ENCODE results near the gene ACTL7B. TPM values are rescaled to one million over a fixed set of nuclear protein-coding genes. Genes with fewer than 3 reads are reported as not detected.

Gene ACTL7B
- total and polyA plus RNA-seq, 2 experiments from 2014 or later, result not detected

DNA sequence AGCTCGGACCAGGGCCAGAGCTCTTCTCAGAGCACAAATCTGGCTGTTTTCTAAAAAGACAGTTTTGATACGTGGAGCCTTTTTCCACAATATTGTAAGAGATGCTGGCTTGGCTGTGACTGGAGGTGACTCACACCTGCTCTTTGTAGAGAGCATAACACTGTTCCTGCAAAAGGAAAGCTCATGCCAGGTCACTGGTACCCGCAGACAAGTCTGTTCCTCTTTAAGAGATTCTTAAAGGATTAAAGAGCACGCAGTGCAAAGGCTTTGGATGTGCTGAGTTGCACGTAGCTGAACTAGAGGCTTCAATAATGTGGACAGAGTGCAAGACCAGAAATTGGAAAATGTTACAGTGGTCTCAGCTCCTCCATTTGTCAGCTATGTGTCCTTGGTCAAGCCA lies 19.0 kb downstream of the ACTL7B start:
- Histone ChIP-seq H3K36me3 (ENCODE audit: insufficient read depth) (no peaks in the 10 kb centered on the region), H3F3A (replicated peaks; ENCODE audit: low read depth) (no peaks in the 10 kb centered on the region), H3K27me3 (ENCODE audit: insufficient read depth) (no peaks in the 10 kb centered on the region), H4K20me1 (replicated peaks; ENCODE audit: insufficient read depth) (no peaks in the 10 kb centered on the region), H3K79me2 (replicated peaks; ENCODE audit: insufficient read depth) (no peaks in the 10 kb centered on the region), H3K9me2 (ENCODE audit: insufficient read depth) (peaks cover 7% of the 10 kb centered on the region; the same call in 1 of the 2 replicates), H3K27ac (ENCODE audit: low read depth) (no peak overlapping the region), H3K4me1 (ENCODE audit: insufficient read depth) (no peaks in the 10 kb centered on the region; the same call in 1 of the 2 replicates), H3K4me3 (no peak overlapping the region), H3K4me2 (no peak overlapping the region), H2AFZ (no peak overlapping the region; the same call in 1 of the 2 replicates)
- H3K27me3 Mint-ChIP-seq (ENCODE audit: insufficient read depth, low read depth, poor library complexity), result peaks cover 2% of the 10 kb centered on the region
- H3K27ac Mint-ChIP-seq, result no peak overlapping the region
- H3K9me3 Mint-ChIP-seq, result no peaks in the 10 kb centered on the region; the same call in 2 of the 3 replicates
- H3K4me3 Mint-ChIP-seq, result no peak overlapping the region
- no peaks in the 10 kb centered on the region for H3K36me3 Mint-ChIP-seq (ENCODE audit: low read depth)
- peaks cover 12% of the 10 kb centered on the region for H3K4me1 Mint-ChIP-seq
- ATAC-seq (no peak), DNase-seq (ENCODE audit: low spot score) (no peak)
- no peak for TF ChIP-seq ZNF114 (CRISPR knock-in tag; IDR thresholded peaks at IDR 0.05)
- no peak for TF ChIP-seq ZNF331 (CRISPR knock-in tag; IDR thresholded peaks at IDR 0.05; ENCODE audit: low read depth)
- TF ChIP-seq, protein P1, sequence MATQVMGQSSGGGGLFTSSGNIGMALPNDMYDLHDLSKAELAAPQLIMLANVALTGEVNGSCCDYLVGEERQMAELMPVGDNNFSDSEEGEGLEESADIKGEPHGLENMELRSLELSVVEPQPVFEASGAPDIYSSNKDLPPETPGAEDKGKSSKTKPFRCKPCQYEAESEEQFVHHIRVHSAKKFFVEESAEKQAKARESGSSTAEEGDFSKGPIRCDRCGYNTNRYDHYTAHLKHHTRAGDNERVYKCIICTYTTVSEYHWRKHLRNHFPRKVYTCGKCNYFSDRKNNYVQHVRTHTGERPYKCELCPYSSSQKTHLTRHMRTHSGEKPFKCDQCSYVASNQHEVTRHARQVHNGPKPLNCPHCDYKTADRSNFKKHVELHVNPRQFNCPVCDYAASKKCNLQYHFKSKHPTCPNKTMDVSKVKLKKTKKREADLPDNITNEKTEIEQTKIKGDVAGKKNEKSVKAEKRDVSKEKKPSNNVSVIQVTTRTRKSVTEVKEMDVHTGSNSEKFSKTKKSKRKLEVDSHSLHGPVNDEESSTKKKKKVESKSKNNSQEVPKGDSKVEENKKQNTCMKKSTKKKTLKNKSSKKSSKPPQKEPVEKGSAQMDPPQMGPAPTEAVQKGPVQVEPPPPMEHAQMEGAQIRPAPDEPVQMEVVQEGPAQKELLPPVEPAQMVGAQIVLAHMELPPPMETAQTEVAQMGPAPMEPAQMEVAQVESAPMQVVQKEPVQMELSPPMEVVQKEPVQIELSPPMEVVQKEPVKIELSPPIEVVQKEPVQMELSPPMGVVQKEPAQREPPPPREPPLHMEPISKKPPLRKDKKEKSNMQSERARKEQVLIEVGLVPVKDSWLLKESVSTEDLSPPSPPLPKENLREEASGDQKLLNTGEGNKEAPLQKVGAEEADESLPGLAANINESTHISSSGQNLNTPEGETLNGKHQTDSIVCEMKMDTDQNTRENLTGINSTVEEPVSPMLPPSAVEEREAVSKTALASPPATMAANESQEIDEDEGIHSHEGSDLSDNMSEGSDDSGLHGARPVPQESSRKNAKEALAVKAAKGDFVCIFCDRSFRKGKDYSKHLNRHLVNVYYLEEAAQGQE (IDR thresholded peaks at IDR 0.05; ENCODE audit: unreplicated experiment), result no peak
- TF ChIP-seq, protein P2, sequence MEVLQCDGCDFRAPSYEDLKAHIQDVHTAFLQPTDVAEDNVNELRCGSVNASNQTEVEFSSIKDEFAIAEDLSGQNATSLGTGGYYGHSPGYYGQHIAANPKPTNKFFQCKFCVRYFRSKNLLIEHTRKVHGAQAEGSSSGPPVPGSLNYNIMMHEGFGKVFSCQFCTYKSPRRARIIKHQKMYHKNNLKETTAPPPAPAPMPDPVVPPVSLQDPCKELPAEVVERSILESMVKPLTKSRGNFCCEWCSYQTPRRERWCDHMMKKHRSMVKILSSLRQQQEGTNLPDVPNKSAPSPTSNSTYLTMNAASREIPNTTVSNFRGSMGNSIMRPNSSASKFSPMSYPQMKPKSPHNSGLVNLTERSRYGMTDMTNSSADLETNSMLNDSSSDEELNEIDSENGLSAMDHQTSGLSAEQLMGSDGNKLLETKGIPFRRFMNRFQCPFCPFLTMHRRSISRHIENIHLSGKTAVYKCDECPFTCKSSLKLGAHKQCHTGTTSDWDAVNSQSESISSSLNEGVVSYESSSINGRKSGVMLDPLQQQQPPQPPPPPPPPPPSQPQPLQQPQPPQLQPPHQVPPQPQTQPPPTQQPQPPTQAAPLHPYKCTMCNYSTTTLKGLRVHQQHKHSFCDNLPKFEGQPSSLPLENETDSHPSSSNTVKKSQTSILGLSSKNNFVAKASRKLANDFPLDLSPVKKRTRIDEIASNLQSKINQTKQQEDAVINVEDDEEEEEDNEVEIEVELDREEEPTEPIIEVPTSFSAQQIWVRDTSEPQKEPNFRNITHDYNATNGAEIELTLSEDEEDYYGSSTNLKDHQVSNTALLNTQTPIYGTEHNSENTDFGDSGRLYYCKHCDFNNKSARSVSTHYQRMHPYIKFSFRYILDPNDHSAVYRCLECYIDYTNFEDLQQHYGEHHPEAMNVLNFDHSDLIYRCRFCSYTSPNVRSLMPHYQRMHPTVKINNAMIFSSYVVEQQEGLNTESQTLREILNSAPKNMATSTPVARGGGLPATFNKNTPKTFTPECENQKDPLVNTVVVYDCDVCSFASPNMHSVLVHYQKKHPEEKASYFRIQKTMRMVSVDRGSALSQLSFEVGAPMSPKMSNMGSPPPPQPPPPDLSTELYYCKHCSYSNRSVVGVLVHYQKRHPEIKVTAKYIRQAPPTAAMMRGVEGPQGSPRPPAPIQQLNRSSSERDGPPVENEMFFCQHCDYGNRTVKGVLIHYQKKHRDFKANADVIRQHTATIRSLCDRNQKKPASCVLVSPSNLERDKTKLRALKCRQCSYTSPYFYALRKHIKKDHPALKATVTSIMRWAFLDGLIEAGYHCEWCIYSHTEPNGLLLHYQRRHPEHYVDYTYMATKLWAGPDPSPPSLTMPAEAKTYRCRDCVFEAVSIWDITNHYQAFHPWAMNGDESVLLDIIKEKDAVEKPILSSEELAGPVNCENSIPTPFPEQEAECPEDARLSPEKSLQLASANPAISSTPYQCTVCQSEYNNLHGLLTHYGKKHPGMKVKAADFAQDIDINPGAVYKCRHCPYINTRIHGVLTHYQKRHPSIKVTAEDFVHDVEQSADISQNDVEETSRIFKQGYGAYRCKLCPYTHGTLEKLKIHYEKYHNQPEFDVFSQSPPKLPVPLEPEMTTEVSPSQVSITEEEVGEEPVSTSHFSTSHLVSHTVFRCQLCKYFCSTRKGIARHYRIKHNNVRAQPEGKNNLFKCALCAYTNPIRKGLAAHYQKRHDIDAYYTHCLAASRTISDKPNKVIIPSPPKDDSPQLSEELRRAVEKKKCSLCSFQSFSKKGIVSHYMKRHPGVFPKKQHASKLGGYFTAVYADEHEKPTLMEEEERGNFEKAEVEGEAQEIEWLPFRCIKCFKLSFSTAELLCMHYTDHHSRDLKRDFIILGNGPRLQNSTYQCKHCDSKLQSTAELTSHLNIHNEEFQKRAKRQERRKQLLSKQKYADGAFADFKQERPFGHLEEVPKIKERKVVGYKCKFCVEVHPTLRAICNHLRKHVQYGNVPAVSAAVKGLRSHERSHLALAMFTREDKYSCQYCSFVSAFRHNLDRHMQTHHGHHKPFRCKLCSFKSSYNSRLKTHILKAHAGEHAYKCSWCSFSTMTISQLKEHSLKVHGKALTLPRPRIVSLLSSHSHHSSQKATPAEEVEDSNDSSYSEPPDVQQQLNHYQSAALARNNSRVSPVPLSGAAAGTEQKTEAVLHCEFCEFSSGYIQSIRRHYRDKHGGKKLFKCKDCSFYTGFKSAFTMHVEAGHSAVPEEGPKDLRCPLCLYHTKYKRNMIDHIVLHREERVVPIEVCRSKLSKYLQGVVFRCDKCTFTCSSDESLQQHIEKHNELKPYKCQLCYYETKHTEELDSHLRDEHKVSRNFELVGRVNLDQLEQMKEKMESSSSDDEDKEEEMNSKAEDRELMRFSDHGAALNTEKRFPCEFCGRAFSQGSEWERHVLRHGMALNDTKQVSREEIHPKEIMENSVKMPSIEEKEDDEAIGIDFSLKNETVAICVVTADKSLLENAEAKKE (CRISPR knock-in tag; IDR thresholded peaks at IDR 0.05), result no peak
- TF ChIP-seq EZH2phosphoT487 (IDR thresholded peaks at IDR 0.05; ENCODE audit: unreplicated experiment), result no peak
- TF ChIP-seq, protein P3, sequence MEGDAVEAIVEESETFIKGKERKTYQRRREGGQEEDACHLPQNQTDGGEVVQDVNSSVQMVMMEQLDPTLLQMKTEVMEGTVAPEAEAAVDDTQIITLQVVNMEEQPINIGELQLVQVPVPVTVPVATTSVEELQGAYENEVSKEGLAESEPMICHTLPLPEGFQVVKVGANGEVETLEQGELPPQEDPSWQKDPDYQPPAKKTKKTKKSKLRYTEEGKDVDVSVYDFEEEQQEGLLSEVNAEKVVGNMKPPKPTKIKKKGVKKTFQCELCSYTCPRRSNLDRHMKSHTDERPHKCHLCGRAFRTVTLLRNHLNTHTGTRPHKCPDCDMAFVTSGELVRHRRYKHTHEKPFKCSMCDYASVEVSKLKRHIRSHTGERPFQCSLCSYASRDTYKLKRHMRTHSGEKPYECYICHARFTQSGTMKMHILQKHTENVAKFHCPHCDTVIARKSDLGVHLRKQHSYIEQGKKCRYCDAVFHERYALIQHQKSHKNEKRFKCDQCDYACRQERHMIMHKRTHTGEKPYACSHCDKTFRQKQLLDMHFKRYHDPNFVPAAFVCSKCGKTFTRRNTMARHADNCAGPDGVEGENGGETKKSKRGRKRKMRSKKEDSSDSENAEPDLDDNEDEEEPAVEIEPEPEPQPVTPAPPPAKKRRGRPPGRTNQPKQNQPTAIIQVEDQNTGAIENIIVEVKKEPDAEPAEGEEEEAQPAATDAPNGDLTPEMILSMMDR (conservative IDR thresholded peaks at IDR 0.05; ENCODE audit: low read depth in 2 of 2), result no peak
- TF ChIP-seq EZH2 (IDR thresholded peaks at IDR 0.05; ENCODE audit: low read depth, unreplicated experiment), result no peak
- TF ChIP-seq POLR2AphosphoS5 (IDR thresholded peaks at IDR 0.05; ENCODE audit: low read depth), result no peak
- TF ChIP-seq NANOG (IDR thresholded peaks at IDR 0.05; ENCODE audit: borderline replicate concordance), result no peak
- no peak for TF ChIP-seq JUNB (IDR thresholded peaks at IDR 0.05; ENCODE audit: unreplicated experiment)
- no peak for TF ChIP-seq STAT1 (IDR thresholded peaks at IDR 0.05; ENCODE audit: unreplicated experiment)
- TF ChIP-seq, protein P4, sequence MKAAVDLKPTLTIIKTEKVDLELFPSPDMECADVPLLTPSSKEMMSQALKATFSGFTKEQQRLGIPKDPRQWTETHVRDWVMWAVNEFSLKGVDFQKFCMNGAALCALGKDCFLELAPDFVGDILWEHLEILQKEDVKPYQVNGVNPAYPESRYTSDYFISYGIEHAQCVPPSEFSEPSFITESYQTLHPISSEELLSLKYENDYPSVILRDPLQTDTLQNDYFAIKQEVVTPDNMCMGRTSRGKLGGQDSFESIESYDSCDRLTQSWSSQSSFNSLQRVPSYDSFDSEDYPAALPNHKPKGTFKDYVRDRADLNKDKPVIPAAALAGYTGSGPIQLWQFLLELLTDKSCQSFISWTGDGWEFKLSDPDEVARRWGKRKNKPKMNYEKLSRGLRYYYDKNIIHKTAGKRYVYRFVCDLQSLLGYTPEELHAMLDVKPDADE (IDR thresholded peaks at IDR 0.05), result no peak
- TF ChIP-seq CREB1 (CRISPR knock-in tag; IDR thresholded peaks at IDR 0.05; ENCODE audit: low read depth), result no peak

Data from GM23338 (cell line).